GM12891 (cell line): Measurements from ENCODE around the gene SCN9A.

Experiments used
- POLR2A ChIP-seq: IDR thresholded peaks from 2 replicates; pipeline ENCODE4 v1.6.1; 2011; ENCODE audit warnings: low read depth, low read length, control low read depth
- POLR2AphosphoS5 ChIP-seq: IDR thresholded peaks from 2 replicates; pipeline ENCODE4 v1.6.1; 2011; ENCODE audit warnings: low read depth, low read length, control low read depth
- POU2F2 ChIP-seq: IDR thresholded peaks from 2 replicates; pipeline ENCODE4 v1.6.1; 2011; ENCODE audit warnings: low read depth, mild to moderate bottlenecking, control low read depth, low read length, moderate library complexity
- TAF1 ChIP-seq: IDR thresholded peaks from 2 replicates; pipeline ENCODE4 v1.6.1; 2011; ENCODE audit warnings: low read depth, low read length, control low read depth

GRCh38 chr2:166155589-166155988, 220.2 kb downstream of the SCN9A start:
- TF ChIP-seq TAF1 (no peak), POLR2A (no peak), POU2F2 (no peak), POLR2AphosphoS5 (no peak)
